Measurements from ENCODE around the gene GCSAML.

The GCSAML gene

GRCh38 chr1:247552231-247552630, 3.3 kb downstream of the GCSAML start:
- H3K27me3 ChIP-seq, result no peaks in the 10 kb centered on the region
- H3K4me3 ChIP-seq, result no peak overlapping the region

DNA sequence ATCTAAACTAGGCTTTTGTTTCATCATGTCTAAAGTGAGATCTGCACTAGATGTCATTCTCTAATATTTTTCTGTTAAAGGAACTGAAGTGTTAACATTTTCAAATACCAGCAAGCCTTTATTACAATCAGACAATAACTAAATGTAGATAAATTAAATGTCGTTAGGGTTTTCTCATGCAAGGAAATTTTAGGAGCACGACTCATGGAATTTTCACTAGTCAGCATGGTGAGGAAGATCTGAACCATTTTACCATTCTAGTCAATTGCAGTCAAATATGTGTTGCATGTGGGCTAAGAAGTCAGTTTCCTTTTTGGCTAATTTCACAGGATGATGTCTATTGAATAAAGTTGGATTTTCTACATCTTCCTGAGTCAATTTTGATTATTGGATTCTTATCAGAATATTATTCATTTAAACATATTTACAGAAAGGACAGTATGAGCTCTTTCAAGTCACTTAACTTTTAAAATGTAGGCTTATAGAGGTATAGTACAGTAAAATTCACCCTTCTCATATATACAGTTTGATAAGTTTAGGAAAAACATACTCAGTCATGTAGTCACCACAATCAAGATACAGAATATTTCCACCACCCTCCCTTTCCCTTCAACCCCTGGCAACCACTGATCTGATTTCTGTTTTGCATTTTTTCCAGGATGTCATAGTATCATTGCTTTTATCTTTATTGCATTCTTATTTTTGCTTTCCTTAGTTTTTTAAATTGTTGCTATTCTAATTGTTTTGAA, 9.2 kb downstream of the GCSAML start:
- Histone ChIP-seq H3K9me3 (replicated peaks in 1 of 11) (peaks cover 0 to 5% (median 0%) of the 10 kb centered on the region in 11 experiments; a peak in 1 of 22 replicates), H3K9ac (no peak overlapping the region), H3K36me3 (no peaks in the 10 kb centered on the region), H3K27ac (no peak overlapping the region), H3K4me2 (no peak overlapping the region), H3K4me1 (no peaks in the 10 kb centered on the region), H3K27me3 (no peaks in the 10 kb centered on the region), H4K20me1 (no peaks in the 10 kb centered on the region), H3K4me3 (no peak overlapping the region)
- TF ChIP-seq Cebpa-rat (IDR thresholded peaks at IDR 0.05), result no peak

More at GRCh38 chr1:247552231-247552630, 3.3 kb downstream of the GCSAML start:
- Histone ChIP-seq H3K4me1 (0 out of 20 replicates have a peak, but pooled peaks cover 0 to 6% (median 0%) of the 10 kb centered on the region in 10 experiments), H3K36me3 (no peaks in the 10 kb centered on the region), H3K27ac (no peak overlapping the region), H3K4me2 (no peak overlapping the region), H4K20me1 (no peaks in the 10 kb centered on the region), H3K9ac (no peak overlapping the region), H3K9me3 (replicated peaks in 1 of 11) (peaks cover 0 to 8% (median 0%) of the 10 kb centered on the region in 11 experiments; a peak in 1 of 22 replicates)
- TF ChIP-seq Cebpa-rat (IDR thresholded peaks at IDR 0.05), result no peak

DNA sequence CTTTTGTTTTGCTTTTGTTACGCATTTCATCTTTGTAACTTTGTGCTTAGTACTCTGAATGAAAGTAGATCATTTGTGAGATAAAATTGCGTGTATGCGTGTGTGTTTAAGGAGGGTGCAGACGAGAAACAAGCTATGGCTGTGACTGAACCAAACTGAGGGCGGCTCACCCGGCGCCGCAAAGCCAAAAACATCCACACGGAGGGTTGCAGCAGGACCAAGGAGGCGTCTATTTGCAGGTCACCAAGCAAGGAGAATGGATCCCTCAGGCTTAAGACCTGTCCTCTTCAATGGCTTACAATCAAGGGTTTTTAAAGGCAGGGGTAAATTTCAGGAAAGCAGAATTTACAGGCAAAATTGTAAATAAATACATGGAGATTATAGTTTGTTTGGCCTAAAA, 12.8 kb downstream of the GCSAML start:
- Histone ChIP-seq H3K27ac (no peak overlapping the region), H3K4me3 (no peak overlapping the region), H3K9me3 (replicated peaks in 1 of 11) (no peaks in the 10 kb centered on the region), H3K9ac (no peak overlapping the region), H3K4me1 (no peaks in the 10 kb centered on the region), H3K4me2 (no peak overlapping the region), H4K20me1 (no peaks in the 10 kb centered on the region), H3K36me3 (no peaks in the 10 kb centered on the region), H3K27me3 (no peaks in the 10 kb centered on the region)
- TF ChIP-seq Cebpa-rat (IDR thresholded peaks at IDR 0.05), result no peak

GRCh38 chr1:247562198-247562597, 13.3 kb downstream of the GCSAML start:
- Histone ChIP-seq H3K4me2 (no peak overlapping the region), H3K9ac (no peak overlapping the region), H4K20me1 (no peaks in the 10 kb centered on the region), H3K4me1 (no peaks in the 10 kb centered on the region), H3K4me3 (no peak overlapping the region), H3K36me3 (no peaks in the 10 kb centered on the region), H3K27ac (no peak overlapping the region), H3K27me3 (no peaks in the 10 kb centered on the region), H3K9me3 (replicated peaks in 1 of 11) (no peaks in the 10 kb centered on the region)
- no peak for TF ChIP-seq Cebpa-rat (IDR thresholded peaks at IDR 0.05)

DNA sequence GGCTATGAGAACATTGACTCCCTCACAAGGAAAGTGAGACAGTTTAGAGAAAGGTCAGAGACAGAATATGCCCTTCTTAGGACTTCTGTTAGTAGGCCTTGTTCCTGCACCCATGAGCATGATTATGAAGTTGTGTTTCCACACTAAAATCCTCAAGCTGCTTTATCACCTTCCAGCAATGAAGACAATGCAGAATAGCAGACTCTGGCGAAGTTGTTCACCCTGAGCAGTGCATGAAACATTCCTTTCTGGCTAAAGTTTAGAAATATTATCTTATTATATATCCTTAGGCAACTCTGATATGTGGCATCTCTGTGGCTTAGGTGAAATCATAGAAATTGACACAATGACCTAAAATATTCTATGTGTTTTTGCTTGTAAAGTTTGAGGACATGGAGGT, 25.3 kb downstream of the GCSAML start:
- Histone ChIP-seq H3K4me2 (no peak overlapping the region), H3K9ac (no peak overlapping the region), H3K4me3 (no peak overlapping the region), H3K27ac (no peak overlapping the region), H3K27me3 (no peaks in the 10 kb centered on the region), H3K4me1 (no peaks in the 10 kb centered on the region), H3K36me3 (no peaks in the 10 kb centered on the region), H3K9me3 (replicated peaks in 1 of 11) (peaks cover 0 to 9% (median 0%) of the 10 kb centered on the region in 11 experiments; a peak in 2 of 22 replicates), H4K20me1 (no peaks in the 10 kb centered on the region)
- no peak for TF ChIP-seq Cebpa-rat (IDR thresholded peaks at IDR 0.05)

DNA sequence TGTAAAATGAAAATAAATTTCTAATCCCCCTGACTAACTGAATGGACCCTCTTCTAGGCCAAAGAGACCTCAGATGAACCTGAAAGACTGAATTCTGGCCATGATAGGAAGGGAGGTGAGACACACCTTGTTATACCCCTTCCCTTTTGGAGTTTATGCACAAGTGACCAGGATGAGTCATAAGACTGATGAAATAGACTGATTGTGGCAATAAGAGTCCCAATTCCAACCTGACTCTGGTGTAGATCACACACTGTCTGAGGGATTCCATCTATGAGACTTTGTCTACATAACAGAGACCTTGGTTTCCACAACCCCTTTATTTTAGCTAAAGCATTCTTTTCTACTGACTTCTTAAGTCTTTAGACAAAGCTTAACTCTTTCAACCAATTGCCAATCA, 25.7 kb downstream of the GCSAML start:
- H3K9ac ChIP-seq, result no peak overlapping the region
- H3K4me3 ChIP-seq, result no peak overlapping the region
- H3K27me3 ChIP-seq, result no peaks in the 10 kb centered on the region
- no peak overlapping the region for H3K4me2 ChIP-seq
- H3K9me3 ChIP-seq (replicated peaks in 1 of 11), result peaks cover 0 to 9% (median 0%) of the 10 kb centered on the region in 11 experiments; a peak in 2 of 22 replicates
- no peak overlapping the region for H3K27ac ChIP-seq
- no peaks in the 10 kb centered on the region for H3K36me3 ChIP-seq
- H4K20me1 ChIP-seq, result no peaks in the 10 kb centered on the region
- no peak for TF ChIP-seq Cebpa-rat (IDR thresholded peaks at IDR 0.05)
- H3K4me1 ChIP-seq, result no peaks in the 10 kb centered on the region

GRCh38 chr1:247576514-247576913, 27.6 kb downstream of the GCSAML start:
- Histone ChIP-seq H3K27ac (no peak overlapping the region), H3K9ac (no peak overlapping the region), H3K4me1 (no peaks in the 10 kb centered on the region), H3K4me2 (no peak overlapping the region), H3K9me3 (replicated peaks in 1 of 11) (peaks cover 0 to 9% (median 0%) of the 10 kb centered on the region in 11 experiments; a peak in 1 of 22 replicates), H3K36me3 (no peaks in the 10 kb centered on the region), H4K20me1 (no peaks in the 10 kb centered on the region), H3K4me3 (no peak overlapping the region), H3K27me3 (no peaks in the 10 kb centered on the region)
- no peak for TF ChIP-seq Cebpa-rat (IDR thresholded peaks at IDR 0.05)

- no peak overlapping the region for H3K27ac ChIP-seq
- no peaks in the 10 kb centered on the region for H3K27me3 ChIP-seq
- TF ChIP-seq Cebpa-rat (IDR thresholded peaks at IDR 0.05), result no peak
These were observed 30.1 kb downstream of the GCSAML start for GRCh38 chr1:247578946-247579460.

DNA sequence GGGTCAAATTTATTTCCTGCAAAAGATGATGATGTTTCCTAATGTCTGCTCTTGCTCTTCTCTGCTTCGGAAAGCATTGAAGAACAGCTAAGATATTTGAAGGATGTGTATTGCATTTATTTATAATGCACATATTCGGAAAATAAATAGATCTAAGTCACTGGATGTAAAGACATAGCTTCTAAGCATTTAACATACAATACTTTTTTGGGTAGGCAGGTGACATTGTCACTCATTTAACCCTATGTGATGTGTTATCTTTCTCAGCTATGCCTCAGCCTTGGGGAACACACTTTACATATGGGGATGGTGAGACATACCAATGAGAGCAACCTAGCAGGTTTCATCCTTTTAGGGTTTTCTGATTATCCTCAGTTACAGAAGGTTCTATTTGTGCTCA, 39.1 kb downstream of the GCSAML start, which contains the start of gene OR2G2:
TSS of gene OR2G2 (plus strand) at position 301 of the 400 bp plus-strand sequence. CDS start at position 301, 0 bp downstream.
- Histone ChIP-seq H4K20me1 (no peaks in the 10 kb centered on the region), H3K4me3 (no peak within 1 kb of the TSS), H3K9me3 (replicated peaks in 1 of 11) (peaks cover 0 to 5% (median 0%) of the 10 kb centered on the region in 11 experiments; a peak in 1 of 22 replicates), H3K36me3 (no peaks in the 10 kb centered on the region), H3K4me2 (no peak within 1 kb of the TSS), H3K9ac (no peak within 1 kb of the TSS), H3K27me3 (no peaks in the 10 kb centered on the region), H3K27ac (no peak within 1 kb of the TSS), H3K4me1 (no peaks in the 10 kb centered on the region)
- no peak for TF ChIP-seq Cebpa-rat (IDR thresholded peaks at IDR 0.05)

More at GRCh38 chr1:247578946-247579460, 30.1 kb downstream of the GCSAML start:
- Histone ChIP-seq H3K36me3 (no peaks in the 10 kb centered on the region), H3K9ac (no peak overlapping the region), H3K4me2 (no peak overlapping the region), H4K20me1 (no peaks in the 10 kb centered on the region), H3K4me3 (no peak overlapping the region), H3K9me3 (replicated peaks in 1 of 11) (no peaks in the 10 kb centered on the region), H3K4me1 (no peaks in the 10 kb centered on the region)

DNA sequence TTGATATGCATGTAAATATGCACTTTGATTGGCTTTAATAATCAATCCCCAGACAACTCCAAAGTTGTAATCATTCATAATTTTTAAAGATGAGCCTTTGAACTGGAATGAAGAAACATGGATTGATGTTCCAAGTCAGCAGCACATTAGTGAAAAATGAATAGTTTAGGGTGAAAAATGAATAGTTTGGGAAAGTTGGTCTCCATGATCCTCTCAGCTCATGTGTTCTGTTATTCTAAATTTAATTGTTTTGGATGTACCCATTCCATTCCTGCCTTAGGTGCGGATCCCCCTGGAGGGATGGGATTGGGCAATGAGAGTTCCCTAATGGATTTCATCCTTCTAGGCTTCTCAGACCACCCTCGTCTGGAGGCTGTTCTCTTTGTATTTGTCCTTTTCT, 56.4 kb downstream of the GCSAML start, which contains the start of gene OR2G3:
TSS of gene OR2G3 (plus strand) at position 301 of the 400 bp plus-strand sequence. CDS start at position 301, 0 bp downstream.
- 0 out of 22 replicates have a peak, but pooled peaks cover 0 to 3% (median 0%) of the 10 kb centered on the region in 11 experiments for H3K9me3 ChIP-seq (replicated peaks in 1 of 11)
- H3K27me3 ChIP-seq, result no peaks in the 10 kb centered on the region
- H3K27ac ChIP-seq, result no peak within 1 kb of the TSS
- no peak within 1 kb of the TSS for H3K9ac ChIP-seq
- H4K20me1 ChIP-seq, result no peaks in the 10 kb centered on the region
- TF ChIP-seq Cebpa-rat (IDR thresholded peaks at IDR 0.05), result no peak
- H3K4me3 ChIP-seq, result no peak within 1 kb of the TSS
- no peaks in the 10 kb centered on the region for H3K36me3 ChIP-seq
- no peaks in the 10 kb centered on the region for H3K4me1 ChIP-seq
- H3K4me2 ChIP-seq, result no peak within 1 kb of the TSS

Data from BLaER1 treated with 17β-estradiol and CSF1 and Interleukin-3, amounts not matched to agents 10 nM and 100 nM (cell line).